GM12865 (cell line): ENCODE results near the gene SURF4.

Experiments
- DNase-seq: peaks from one replicate; pipeline ENCODE4 v3.0.0; 2010; ENCODE audit warnings: low read depth
- H3K4me3 ChIP-seq: 2 replicates; pipeline ENCODE4 v1.5.1; 2011; ENCODE audit warnings: mild to moderate bottlenecking, low read depth, low read length, control low read depth
- CTCF ChIP-seq: IDR thresholded peaks from 2 replicates; pipeline ENCODE4 v1.5.1; 2011; ENCODE audit warnings: low read length, control low read depth, low read depth, inconsistent platforms; ENCODE audit not compliant: insufficient read depth; ENCODE audit errors: missing control alignments

The SURF4 gene

DNA sequence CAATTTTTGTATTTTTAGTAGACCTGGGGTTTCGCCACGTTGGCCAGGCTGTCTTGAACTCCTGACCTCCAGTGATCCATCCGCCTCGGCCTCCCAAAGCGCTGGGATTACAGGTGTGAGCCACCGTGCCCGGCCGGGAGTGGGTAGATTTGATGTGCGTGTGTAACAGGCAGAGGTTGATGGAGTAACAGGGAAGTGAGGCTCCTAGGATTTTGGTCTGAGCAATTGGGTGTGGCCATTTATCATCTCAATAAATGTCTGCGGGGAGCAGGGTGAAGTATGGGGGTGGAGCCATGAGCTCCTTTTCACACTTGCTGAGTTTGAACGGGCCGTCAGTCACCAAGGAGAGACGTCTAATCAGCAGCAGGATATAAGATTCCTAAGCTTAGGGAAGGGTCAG, 43.1 kb upstream of the SURF4 start:
- DNase-seq: no peak
- TF ChIP-seq CTCF: no peak
- peak overlapping the region; percentile 89; the same call in 1 of the 2 replicates for H3K4me3 ChIP-seq

GRCh38 chr9:133417541-133418461, 41.9 kb upstream of the SURF4 start, which contains the start of gene REXO4:
REXO4 (minus strand) TSS chr9:133418010; CDS start chr9:133417844, 166 bp downstream.
- no peak for TF ChIP-seq CTCF

DNA sequence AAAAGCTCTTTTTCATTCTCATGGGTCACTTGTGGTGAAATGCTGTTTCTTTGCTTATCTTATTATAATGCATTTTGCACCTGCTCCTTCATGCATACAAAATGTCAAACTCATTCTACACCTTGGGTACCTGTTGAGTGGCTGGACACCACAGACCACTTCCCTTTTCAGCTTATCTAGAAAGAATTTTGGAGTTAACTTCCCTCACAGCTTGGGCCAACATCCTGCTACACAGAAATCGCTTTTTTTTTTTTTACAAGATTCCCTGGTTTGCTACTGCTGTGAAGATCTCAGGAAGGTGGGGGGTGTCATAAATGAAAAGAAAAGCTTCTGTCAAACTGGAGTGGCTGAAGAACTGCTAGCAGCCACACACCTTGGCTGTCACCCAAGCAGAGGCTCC, 39.3 kb upstream of the SURF4 start:
- DNase-seq: no peak
- TF ChIP-seq CTCF: no peak
- no peak overlapping the region for H3K4me3 ChIP-seq

More at GRCh38 chr9:133417541-133418461, 41.9 kb upstream of the SURF4 start, which contains the start of gene REXO4:
- DNase-seq: peak; percentile 97
- peak within 1 kb of the TSS; percentile 89 for H3K4me3 ChIP-seq

GRCh38 chr9:133408042-133408441, 32.2 kb upstream of the SURF4 start:
- no peak for DNase-seq
- no peak for TF ChIP-seq CTCF
- H3K4me3 ChIP-seq: no peak overlapping the region

- peak; percentile 97 for TF ChIP-seq CTCF
- peak; percentile 87 for DNase-seq
These were observed 30.8 kb upstream of the SURF4 start for GRCh38 chr9:133406480-133407307.

GRCh38 chr9:133405508-133406438, 29.9 kb upstream of the SURF4 start:
- DNase-seq: no peak
- H3K4me3 ChIP-seq: no peak overlapping the region
- no peak for TF ChIP-seq CTCF

More at GRCh38 chr9:133406480-133407307, 30.8 kb upstream of the SURF4 start:
- H3K4me3 ChIP-seq: no peak overlapping the region
